Vagina (tissue), 2 donors: Measurements from ENCODE around the gene PRSS27.

Experiments
- POLR2A ChIP-seq, 2 donors: fragments of 450-650 bp; IDR thresholded peaks; one replicate each; pipeline ENCODE4 v1.6.1; 2017; ENCODE audit warnings: antibody characterized with exemption in 2 of 2, mild to moderate bottlenecking in 2 of 2, moderate library complexity in 2 of 2
- POLR2AphosphoS5 ChIP-seq, 2 donors: sonication (generic); formaldehyde crosslinking; IDR thresholded peaks; one replicate each; pipeline ENCODE4 v1.9.0; 2017; ENCODE audit warnings: antibody characterized with exemption in 2 of 2, mild to moderate bottlenecking in 2 of 2, low read depth in 1 of 2; ENCODE audit not compliant: insufficient read depth in 1 of 2
- TF ChIP-seq, protein P1 (sequence below), 3 experiments: fragments of 450-650 bp in 2 of 3; fragments of 200-600 bp in 1 of 3; sonication (generic) in 1 of 3; IDR thresholded peaks; one replicate each; pipeline ENCODE4 v1.5.1; 2017 to 2019; ENCODE audit warnings: antibody characterized with exemption in 3 of 3, mild to moderate bottlenecking in 2 of 3, moderate library complexity in 2 of 3

- TF ChIP-seq, protein P1, sequence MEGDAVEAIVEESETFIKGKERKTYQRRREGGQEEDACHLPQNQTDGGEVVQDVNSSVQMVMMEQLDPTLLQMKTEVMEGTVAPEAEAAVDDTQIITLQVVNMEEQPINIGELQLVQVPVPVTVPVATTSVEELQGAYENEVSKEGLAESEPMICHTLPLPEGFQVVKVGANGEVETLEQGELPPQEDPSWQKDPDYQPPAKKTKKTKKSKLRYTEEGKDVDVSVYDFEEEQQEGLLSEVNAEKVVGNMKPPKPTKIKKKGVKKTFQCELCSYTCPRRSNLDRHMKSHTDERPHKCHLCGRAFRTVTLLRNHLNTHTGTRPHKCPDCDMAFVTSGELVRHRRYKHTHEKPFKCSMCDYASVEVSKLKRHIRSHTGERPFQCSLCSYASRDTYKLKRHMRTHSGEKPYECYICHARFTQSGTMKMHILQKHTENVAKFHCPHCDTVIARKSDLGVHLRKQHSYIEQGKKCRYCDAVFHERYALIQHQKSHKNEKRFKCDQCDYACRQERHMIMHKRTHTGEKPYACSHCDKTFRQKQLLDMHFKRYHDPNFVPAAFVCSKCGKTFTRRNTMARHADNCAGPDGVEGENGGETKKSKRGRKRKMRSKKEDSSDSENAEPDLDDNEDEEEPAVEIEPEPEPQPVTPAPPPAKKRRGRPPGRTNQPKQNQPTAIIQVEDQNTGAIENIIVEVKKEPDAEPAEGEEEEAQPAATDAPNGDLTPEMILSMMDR (IDR thresholded peaks at IDR 0.05): no peak
- no peak for TF ChIP-seq POLR2A (IDR thresholded peaks at IDR 0.05)
- TF ChIP-seq POLR2AphosphoS5 (IDR thresholded peaks at IDR 0.05; ENCODE audit: insufficient read depth in 1 of 2, low read depth in 1 of 2): no peak
Observed at GRCh38 chr16:2767891-2768290, 47.9 kb upstream of the PRSS27 start.
